Lower leg skin (tissue), 3 donors: ENCODE measurements around the gene UGT1A5.

Experiments used
- POLR2A ChIP-seq, 2 donors: fragments of 450-650 bp; IDR thresholded peaks; one replicate each; pipeline ENCODE4 v1.6.1; 2016 to 2017; ENCODE audit warnings: antibody characterized with exemption in 2 of 2, mild to moderate bottlenecking in 1 of 2, moderate library complexity in 1 of 2
- TF ChIP-seq, protein P1 (sequence below), 3 donors: fragments of 450-650 bp; IDR thresholded peaks; one replicate each; pipeline ENCODE4 v1.5.1; 2016; ENCODE audit warnings: antibody characterized with exemption in 3 of 3, mild to moderate bottlenecking in 3 of 3, moderate library complexity in 2 of 3

DNA sequence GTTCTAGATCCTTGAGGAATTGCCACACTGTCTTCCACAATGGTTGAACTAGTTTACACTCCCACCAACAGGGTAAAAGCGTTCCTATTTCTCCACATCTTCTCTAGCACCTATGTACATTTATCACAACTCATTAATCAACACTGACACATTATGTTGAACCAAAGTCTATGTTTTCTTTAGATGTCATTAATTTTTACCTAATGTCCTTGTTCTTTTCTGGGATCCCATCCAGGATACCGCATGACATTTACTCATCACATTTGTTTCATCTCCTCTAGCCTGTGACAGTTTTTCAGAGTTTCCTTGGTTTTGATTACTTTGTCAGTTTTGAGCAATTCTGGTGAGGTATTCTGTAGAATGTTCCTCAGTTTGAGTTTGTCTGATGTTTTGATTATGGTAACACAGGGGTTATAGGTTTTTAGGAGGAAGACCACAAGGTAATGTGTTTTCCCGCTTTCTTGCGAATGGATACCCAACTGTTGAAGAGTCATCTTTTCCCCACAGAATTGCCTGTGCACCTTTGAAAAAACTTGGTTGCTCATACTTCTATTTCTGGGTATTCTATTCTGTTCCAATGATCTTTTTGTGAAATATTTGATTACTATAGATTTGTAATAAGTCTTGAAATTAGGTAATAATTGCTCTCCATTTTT is 44.0 kb upstream of the UGT1A5 start:
- TF ChIP-seq, protein P1, sequence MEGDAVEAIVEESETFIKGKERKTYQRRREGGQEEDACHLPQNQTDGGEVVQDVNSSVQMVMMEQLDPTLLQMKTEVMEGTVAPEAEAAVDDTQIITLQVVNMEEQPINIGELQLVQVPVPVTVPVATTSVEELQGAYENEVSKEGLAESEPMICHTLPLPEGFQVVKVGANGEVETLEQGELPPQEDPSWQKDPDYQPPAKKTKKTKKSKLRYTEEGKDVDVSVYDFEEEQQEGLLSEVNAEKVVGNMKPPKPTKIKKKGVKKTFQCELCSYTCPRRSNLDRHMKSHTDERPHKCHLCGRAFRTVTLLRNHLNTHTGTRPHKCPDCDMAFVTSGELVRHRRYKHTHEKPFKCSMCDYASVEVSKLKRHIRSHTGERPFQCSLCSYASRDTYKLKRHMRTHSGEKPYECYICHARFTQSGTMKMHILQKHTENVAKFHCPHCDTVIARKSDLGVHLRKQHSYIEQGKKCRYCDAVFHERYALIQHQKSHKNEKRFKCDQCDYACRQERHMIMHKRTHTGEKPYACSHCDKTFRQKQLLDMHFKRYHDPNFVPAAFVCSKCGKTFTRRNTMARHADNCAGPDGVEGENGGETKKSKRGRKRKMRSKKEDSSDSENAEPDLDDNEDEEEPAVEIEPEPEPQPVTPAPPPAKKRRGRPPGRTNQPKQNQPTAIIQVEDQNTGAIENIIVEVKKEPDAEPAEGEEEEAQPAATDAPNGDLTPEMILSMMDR (IDR thresholded peaks at IDR 0.05), result no peak
- no peak for TF ChIP-seq POLR2A (IDR thresholded peaks at IDR 0.05)
